SK-N-SH (cell line): ENCODE data around the gene SCARB2.

Experiments
- CTCF ChIP-seq: fragments of 200-600 bp; sonication (generic); IDR thresholded peaks from 2 replicates; pipeline ENCODE4 v1.6.1; 2017; ENCODE audit warnings: antibody characterized with exemption, mild to moderate bottlenecking, moderate library complexity
- MAX ChIP-seq: IDR thresholded peaks from 2 replicates; pipeline ENCODE4 v1.4.0; 2012; ENCODE audit warnings: low read depth
- MXI1 ChIP-seq: IDR thresholded peaks from 2 replicates; pipeline ENCODE4 v1.6.1; 2012; ENCODE audit warnings: mild to moderate bottlenecking, low read depth, low read length, improper control_type of control experiment
- NFIC ChIP-seq: IDR thresholded peaks from 2 replicates; pipeline ENCODE4 v1.4.0; 2012; ENCODE audit warnings: borderline replicate concordance
- RAD21 ChIP-seq: IDR thresholded peaks from 2 replicates; pipeline ENCODE4 v1.6.1; 2012; ENCODE audit warnings: mild to moderate bottlenecking, low read length
- REST ChIP-seq: IDR thresholded peaks from 2 replicates; pipeline ENCODE4 v1.6.1; 2012; ENCODE audit warnings: mild to moderate bottlenecking, low read depth, low read length, moderate library complexity
- TEAD4 ChIP-seq: IDR thresholded peaks from 2 replicates; pipeline ENCODE4 v1.4.0; 2012; ENCODE audit warnings: mild to moderate bottlenecking, borderline replicate concordance; ENCODE audit not compliant: insufficient read depth
- YY1 ChIP-seq: IDR thresholded peaks from 2 replicates; pipeline ENCODE4 v1.4.0; 2012; ENCODE audit warnings: low read depth, mild to moderate bottlenecking

- TF ChIP-seq YY1 (no peak), CTCF (no peak), NFIC (no peak), TEAD4 (no peak), MAX (0 out of 2 replicates have a peak, but pooled peaks have one; percentile 8), REST (no peak), MXI1 (peak; percentile 66), RAD21 (no peak)
These were observed at the start of gene SCARB2 for GRCh38 chr4:76213415-76214176.
